ENCODE results near the gene CNST.
A peak's percentile ranks its signal among the peaks of the same experiment; 100 is the strongest.

CNST gene

DNA sequence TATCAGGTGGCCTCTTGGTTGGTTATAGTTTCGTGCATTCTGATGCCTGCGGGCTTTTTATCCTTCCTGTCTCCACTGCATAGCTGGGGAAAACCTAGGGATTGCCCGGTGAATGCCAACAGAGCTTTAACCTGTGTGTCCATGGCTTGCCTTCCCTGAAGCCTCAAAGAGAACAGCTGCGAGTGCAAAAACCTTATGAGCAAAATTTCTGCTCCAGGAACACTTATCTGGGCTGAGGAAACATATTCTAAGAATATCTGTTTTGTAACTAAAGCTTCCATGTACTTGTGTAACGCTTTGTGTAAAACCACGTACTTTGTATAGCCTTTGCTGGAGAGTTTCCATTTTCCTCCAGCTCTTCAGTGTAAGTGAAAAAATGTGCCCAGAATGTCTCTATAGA lies 7.2 kb downstream of the CNST start:
- 3% methylated on average over 5 of the region's 6 CpGs for WGBS (ENCODE audit: insufficient coverage)
- ChIA-PET CTCF (interaction anchor here (1.0 to 2.8 kb wide), 6 partner anchors 10 to 28 kb away, joined by 3 to 9 read pairs (median 6); no protein-coding TSS in a partner anchor), POLR2A (interaction anchor here (1.3 kb wide), 1 partner anchor 12 kb away, joined by 3 read pairs; no protein-coding TSS in a partner anchor)
- Histone ChIP-seq H3K4me1 (ENCODE audit: control extremely low read depth in 1 of 4, control insufficient read depth in 4 of 4, insufficient read depth in 4 of 4, low read length in 3 of 4) (peaks cover 47 to 95% (median 86%) of the 10 kb centered on the region in 4 experiments), H3K9me3 (ENCODE audit: control extremely low read depth in 1 of 5, control insufficient read depth in 4 of 5, insufficient read depth in 2 of 5, low read depth in 1 of 5, low read length in 4 of 5) (no peaks in the 10 kb centered on the region), H3K4me3 (ENCODE audit: control insufficient read depth in 1 of 7, extremely low read depth in 1 of 7, insufficient read depth in 4 of 7, low read depth in 2 of 7, low read length in 6 of 7) (peak overlapping the region in 6 of 7 experiments; percentile 19 to 65 (median 48)), H3K27me3 (replicated peaks in 2 of 5; ENCODE audit: control insufficient read depth in 4 of 5, insufficient read depth in 5 of 5, low read length in 4 of 5) (no peaks in the 10 kb centered on the region), H3K27ac (ENCODE audit: insufficient read depth in 1 of 2, low read depth in 1 of 2, low read length in 2 of 2, poor library complexity in 1 of 2, severe bottlenecking in 2 of 2) (peak overlapping the region; percentile 67 to 96), H3K36me3 (ENCODE audit: control insufficient read depth in 4 of 4, insufficient read depth in 4 of 4, low read length in 3 of 4) (peaks cover 0 to 4% (median 0%) of the 10 kb centered on the region in 4 experiments)
- DNase-seq, result peak in 1 of 3 donors; percentile 16

DNA sequence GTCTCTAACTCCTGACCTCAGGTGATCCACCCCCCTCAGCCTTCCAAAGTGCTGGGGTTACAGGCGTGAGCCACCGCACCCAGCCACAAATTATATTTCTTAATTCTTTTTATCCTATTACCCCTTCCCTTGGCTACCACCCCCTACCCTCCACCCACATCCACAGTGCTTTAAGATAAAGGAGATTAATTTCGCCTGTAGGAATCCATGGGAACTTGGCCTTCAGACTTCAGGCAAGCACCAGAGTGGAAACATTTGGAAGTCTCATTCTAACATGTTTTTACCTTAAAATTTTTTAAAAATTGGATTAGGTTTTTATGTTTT lies 10.4 kb downstream of the CNST start:
- no peak for DNase-seq
- Histone ChIP-seq H3K9me3 (ENCODE audit: control extremely low read depth in 1 of 5, control insufficient read depth in 4 of 5, insufficient read depth in 2 of 5, low read depth in 1 of 5, low read length in 4 of 5) (no peaks in the 10 kb centered on the region), H3K4me3 (ENCODE audit: control insufficient read depth in 1 of 7, extremely low read depth in 1 of 7, insufficient read depth in 4 of 7, low read depth in 2 of 7, low read length in 6 of 7) (peak overlapping the region in 3 of 7 experiments; percentile 38 to 44 (median 42)), H3K27ac (ENCODE audit: insufficient read depth in 1 of 2, low read depth in 1 of 2, low read length in 2 of 2, poor library complexity in 1 of 2, severe bottlenecking in 2 of 2) (peak overlapping the region; percentile 90 to 93), H3K27me3 (replicated peaks in 2 of 5; ENCODE audit: control insufficient read depth in 4 of 5, insufficient read depth in 5 of 5, low read length in 4 of 5) (no peaks in the 10 kb centered on the region), H3K36me3 (ENCODE audit: control insufficient read depth in 4 of 4, insufficient read depth in 4 of 4, low read length in 3 of 4) (peaks cover 0 to 6% (median 2%) of the 10 kb centered on the region in 4 experiments), H3K4me1 (ENCODE audit: control extremely low read depth in 1 of 4, control insufficient read depth in 4 of 4, insufficient read depth in 4 of 4, low read length in 3 of 4) (peaks cover 47 to 95% (median 85%) of the 10 kb centered on the region in 4 experiments)
- CTCF ChIA-PET, result interaction anchor here (1.0 to 3.1 kb wide), 2 partner anchors 10 kb away, joined by 3 to 12 read pairs; partner anchors contain the start of genes CNST and TFB2M
- 75% methylated on average over 2 of the region's 3 CpGs for WGBS (ENCODE audit: insufficient coverage)
- POLR2A ChIA-PET, result no interaction called here

DNA sequence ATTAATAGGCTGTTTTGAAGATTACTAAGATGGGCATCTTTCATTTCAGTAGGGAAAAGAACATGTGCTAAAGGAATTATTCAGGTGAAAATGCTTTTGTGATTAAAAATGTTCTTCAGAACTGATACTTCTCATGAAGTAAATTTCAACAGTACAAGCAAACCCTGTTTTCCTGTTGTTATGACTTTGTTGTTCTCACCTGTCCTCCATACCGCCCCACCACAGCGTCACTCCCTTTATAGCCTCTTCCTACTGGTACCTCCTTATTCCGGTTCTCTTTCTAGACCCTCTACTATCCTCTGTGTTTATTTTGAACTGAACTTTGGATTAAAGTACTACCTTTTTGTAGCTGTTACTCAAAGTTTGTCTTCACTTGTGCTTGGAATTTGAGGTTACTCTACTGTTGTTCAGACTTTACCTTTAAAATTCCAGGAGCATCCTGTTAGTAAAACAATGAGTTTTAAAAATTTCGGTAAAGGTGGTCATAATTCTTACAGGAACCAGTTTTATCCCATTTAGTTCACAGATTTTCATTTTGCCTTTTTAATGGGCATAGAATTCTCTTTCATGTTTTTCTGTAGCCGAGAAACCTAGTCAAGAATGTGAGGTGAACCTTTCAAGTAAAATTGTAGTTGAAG lies 10.9 kb downstream of the CNST start:
- peak in 1 of 3 donors; percentile 19 for DNase-seq
- ChIA-PET POLR2A (no interaction called here), CTCF (interaction anchor here (1.0 to 3.1 kb wide), 2 partner anchors 9 to 10 kb away, joined by 3 to 12 read pairs; partner anchors contain the start of genes CNST and TFB2M)
- no peaks in the 10 kb centered on the region for H3K9me3 ChIP-seq (ENCODE audit: control extremely low read depth in 1 of 5, control insufficient read depth in 4 of 5, insufficient read depth in 2 of 5, low read depth in 1 of 5, low read length in 4 of 5)
- peak overlapping the region in 6 of 7 experiments; percentile 4 to 64 (median 40) for H3K4me3 ChIP-seq (ENCODE audit: control insufficient read depth in 1 of 7, extremely low read depth in 1 of 7, insufficient read depth in 4 of 7, low read depth in 2 of 7, low read length in 6 of 7)
- WGBS (ENCODE audit: insufficient coverage), result 11% methylated on average over 2 of the region's 5 CpGs
- peaks cover 2 to 6% (median 3%) of the 10 kb centered on the region in 4 experiments for H3K36me3 ChIP-seq (ENCODE audit: control insufficient read depth in 4 of 4, insufficient read depth in 4 of 4, low read length in 3 of 4)
- H3K27me3 ChIP-seq (replicated peaks in 2 of 5; ENCODE audit: control insufficient read depth in 4 of 5, insufficient read depth in 5 of 5, low read length in 4 of 5), result no peaks in the 10 kb centered on the region
- H3K4me1 ChIP-seq (ENCODE audit: control extremely low read depth in 1 of 4, control insufficient read depth in 4 of 4, insufficient read depth in 4 of 4, low read length in 3 of 4), result peaks cover 49 to 95% (median 84%) of the 10 kb centered on the region in 4 experiments
- H3K27ac ChIP-seq (ENCODE audit: insufficient read depth in 1 of 2, low read depth in 1 of 2, low read length in 2 of 2, poor library complexity in 1 of 2, severe bottlenecking in 2 of 2), result peak overlapping the region; percentile 90 to 93

DNA sequence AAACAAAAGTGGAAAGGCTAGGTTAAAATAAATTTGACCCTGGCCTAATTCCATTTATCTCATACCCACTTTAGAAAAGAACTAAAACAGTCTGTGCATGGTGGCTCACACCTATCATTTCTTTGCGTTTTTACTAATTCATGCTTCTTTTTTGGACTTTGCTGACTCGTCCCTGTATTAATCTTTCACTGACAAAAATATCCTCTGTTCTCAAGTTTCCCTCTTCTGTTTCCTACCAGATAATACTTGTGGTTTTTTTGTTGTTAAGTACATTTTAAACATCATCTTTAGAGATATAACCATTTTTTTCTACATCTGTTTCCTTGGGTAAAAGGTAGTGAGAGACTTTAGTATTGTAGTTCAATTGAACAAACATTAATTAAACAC lies 11.5 kb downstream of the CNST start:
- H3K27ac ChIP-seq (ENCODE audit: insufficient read depth in 1 of 2, low read depth in 1 of 2, low read length in 2 of 2, poor library complexity in 1 of 2, severe bottlenecking in 2 of 2), result peak overlapping the region; percentile 90 to 93
- POLR2A ChIA-PET, result interaction anchor here (2.4 kb wide), 1 partner anchor 11 kb away, joined by 19 read pairs; the partner anchor contains the start of genes CNST and TFB2M

DNA sequence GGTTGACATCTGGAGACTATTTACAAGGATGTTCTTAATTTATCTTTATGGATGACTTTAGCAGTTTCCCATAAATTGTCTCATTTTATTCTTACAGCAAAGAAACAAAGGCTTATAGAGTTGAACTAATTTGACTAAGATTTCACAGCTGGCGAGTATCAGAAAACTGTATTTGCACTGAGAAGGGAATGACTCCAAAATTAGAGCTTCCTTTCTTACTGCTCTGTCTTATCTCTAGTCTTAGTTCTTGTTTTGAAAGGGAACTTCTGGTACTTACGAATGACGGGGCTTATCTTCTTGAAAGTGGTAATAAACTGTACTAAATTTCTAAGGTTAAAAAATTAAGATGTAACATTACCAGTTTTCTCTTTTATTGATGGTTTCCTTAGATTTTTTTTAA lies 13.6 kb downstream of the CNST start:
- Histone ChIP-seq H3K9me3 (ENCODE audit: control extremely low read depth in 1 of 5, control insufficient read depth in 4 of 5, insufficient read depth in 2 of 5, low read depth in 1 of 5, low read length in 4 of 5) (no peaks in the 10 kb centered on the region), H3K4me3 (ENCODE audit: control insufficient read depth in 1 of 7, extremely low read depth in 1 of 7, insufficient read depth in 4 of 7, low read depth in 2 of 7, low read length in 6 of 7) (peak overlapping the region in 4 of 7 experiments; percentile 7 to 44 (median 24)), H3K27ac (ENCODE audit: insufficient read depth in 1 of 2, low read depth in 1 of 2, low read length in 2 of 2, poor library complexity in 1 of 2, severe bottlenecking in 2 of 2) (peak overlapping the region; percentile 90 to 93), H3K27me3 (replicated peaks in 2 of 5; ENCODE audit: control insufficient read depth in 4 of 5, insufficient read depth in 5 of 5, low read length in 4 of 5) (no peaks in the 10 kb centered on the region), H3K36me3 (ENCODE audit: control insufficient read depth in 4 of 4, insufficient read depth in 4 of 4, low read length in 3 of 4) (peaks cover 6 to 27% (median 13%) of the 10 kb centered on the region in 4 experiments), H3K4me1 (ENCODE audit: control extremely low read depth in 1 of 4, control insufficient read depth in 4 of 4, insufficient read depth in 4 of 4, low read length in 3 of 4) (peaks cover 43 to 96% (median 80%) of the 10 kb centered on the region in 4 experiments)
- CTCF ChIA-PET, result interaction anchor here (1.6 to 2.6 kb wide), 3 partner anchors 10 to 13 kb away, joined by 9 to 11 read pairs (median 11); partner anchors contain the start of genes CNST and TFB2M
- POLR2A ChIA-PET, result interaction anchor here (1.1 to 2.4 kb wide), 2 partner anchors 10 to 13 kb away, joined by 3 to 19 read pairs; partner anchors contain the start of genes CNST and TFB2M
- WGBS (ENCODE audit: insufficient coverage), result 0% methylated on average over 1 of the region's 3 CpGs
- peak in 2 of 3 donors; percentile 61 to 75 for DNase-seq

More for the DNA sequence above, 11.5 kb downstream of the CNST start:
- H3K4me3 ChIP-seq (ENCODE audit: control insufficient read depth in 1 of 7, extremely low read depth in 1 of 7, insufficient read depth in 4 of 7, low read depth in 2 of 7, low read length in 6 of 7), result peak overlapping the region in 5 of 7 experiments; percentile 15 to 64 (median 42)
- WGBS (ENCODE audit: insufficient coverage), result 0% methylated on average over 1 of the region's 2 CpGs
- DNase-seq, result peak; percentile 89 to 98 (median 95)
- H3K27me3 ChIP-seq (replicated peaks in 2 of 5; ENCODE audit: control insufficient read depth in 4 of 5, insufficient read depth in 5 of 5, low read length in 4 of 5), result no peaks in the 10 kb centered on the region
- H3K4me1 ChIP-seq (ENCODE audit: control extremely low read depth in 1 of 4, control insufficient read depth in 4 of 4, insufficient read depth in 4 of 4, low read length in 3 of 4), result peaks cover 49 to 95% (median 84%) of the 10 kb centered on the region in 4 experiments
- H3K36me3 ChIP-seq (ENCODE audit: control insufficient read depth in 4 of 4, insufficient read depth in 4 of 4, low read length in 3 of 4), result peaks cover 2 to 11% (median 5%) of the 10 kb centered on the region in 4 experiments
- CTCF ChIA-PET, result interaction anchor here (1.0 to 3.1 kb wide), 6 partner anchors 8 to 31 kb away, joined by 3 to 12 read pairs (median 8); partner anchors contain the start of genes CNST and TFB2M
- no peaks in the 10 kb centered on the region for H3K9me3 ChIP-seq (ENCODE audit: control extremely low read depth in 1 of 5, control insufficient read depth in 4 of 5, insufficient read depth in 2 of 5, low read depth in 1 of 5, low read length in 4 of 5)

DNA sequence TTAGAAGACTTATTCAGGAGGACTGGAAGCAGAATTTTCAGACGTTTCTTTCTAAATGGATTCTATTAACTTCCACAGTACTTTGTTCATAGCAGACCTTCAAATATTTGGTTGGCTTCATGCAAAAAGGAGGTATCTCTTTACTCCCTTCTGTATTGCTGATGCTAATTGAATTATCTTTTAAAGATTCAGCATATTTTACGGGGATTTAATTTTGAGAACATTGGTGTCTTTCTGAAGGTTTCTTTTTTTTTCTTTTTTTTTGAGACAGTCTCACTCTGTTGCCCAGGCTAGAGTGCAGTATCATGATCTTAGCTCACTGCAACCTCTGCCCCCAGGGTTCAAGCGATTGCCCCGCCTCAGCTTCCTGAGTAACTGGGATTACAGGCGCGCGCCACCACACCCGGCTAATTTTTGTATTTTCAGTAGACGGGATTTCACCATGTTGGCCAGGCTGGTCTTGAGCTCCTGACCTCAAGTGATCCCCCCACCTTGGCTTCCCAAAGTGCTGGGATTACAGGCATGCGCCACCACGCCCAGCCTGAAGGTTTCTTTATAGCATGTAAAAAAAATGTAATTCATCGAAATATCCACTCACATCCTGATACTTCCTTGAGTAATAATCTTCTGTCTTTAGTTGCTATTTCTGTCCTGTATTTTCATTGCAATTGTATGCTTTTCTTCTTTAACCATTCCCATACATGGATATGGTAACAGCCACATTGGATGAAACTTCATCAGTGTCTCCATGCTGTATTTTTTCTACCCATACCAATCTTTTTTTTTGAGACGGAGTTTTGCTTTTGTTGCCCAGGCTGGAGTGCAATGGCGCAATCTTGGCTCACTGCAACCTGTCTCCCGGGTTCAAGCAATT lies 14.5 kb downstream of the CNST start:
- Histone ChIP-seq H3K4me1 (ENCODE audit: control extremely low read depth in 1 of 4, control insufficient read depth in 4 of 4, insufficient read depth in 4 of 4, low read length in 3 of 4) (peaks cover 43 to 92% (median 74%) of the 10 kb centered on the region in 4 experiments), H3K27ac (ENCODE audit: insufficient read depth in 1 of 2, low read depth in 1 of 2, low read length in 2 of 2, poor library complexity in 1 of 2, severe bottlenecking in 2 of 2) (peak overlapping the region; percentile 90 to 93), H3K27me3 (replicated peaks in 2 of 5; ENCODE audit: control insufficient read depth in 4 of 5, insufficient read depth in 5 of 5, low read length in 4 of 5) (no peaks in the 10 kb centered on the region), H3K36me3 (ENCODE audit: control insufficient read depth in 4 of 4, insufficient read depth in 4 of 4, low read length in 3 of 4) (peaks cover 8 to 31% (median 17%) of the 10 kb centered on the region in 4 experiments), H3K4me3 (ENCODE audit: control insufficient read depth in 1 of 7, extremely low read depth in 1 of 7, insufficient read depth in 4 of 7, low read depth in 2 of 7, low read length in 6 of 7) (peak overlapping the region in 3 of 7 experiments; percentile 25 to 44 (median 26)), H3K9me3 (ENCODE audit: control extremely low read depth in 1 of 5, control insufficient read depth in 4 of 5, insufficient read depth in 2 of 5, low read depth in 1 of 5, low read length in 4 of 5) (no peaks in the 10 kb centered on the region)
- POLR2A ChIA-PET, result no interaction called here
- CTCF ChIA-PET, result interaction anchor here (1.2 to 1.7 kb wide), 2 partner anchors 10 to 14 kb away, joined by 6 to 8 read pairs; no protein-coding TSS in a partner anchor
- DNase-seq, result no peak
- WGBS (ENCODE audit: insufficient coverage), result 85% methylated on average over 12 of the region's 15 CpGs
